Stomach (tissue), 4 donors: ENCODE data around the gene SH3RF3.

Experiments used
- CTCF ChIP-seq, 7 experiments: fragments of 450-650 bp in 4 of 7; fragments of 200-600 bp in 3 of 7; sonication (generic) in 3 of 7; IDR thresholded peaks; one replicate each; pipeline ENCODE4 v1.5.1; 2016 to 2019; ENCODE audit warnings: antibody characterized with exemption in 7 of 7, control low read depth in 2 of 7, mild to moderate bottlenecking in 1 of 7
- EP300 ChIP-seq: sonication (generic); formaldehyde crosslinking; IDR thresholded peaks from one replicate; pipeline ENCODE4 v1.6.1; 2017; ENCODE audit warnings: antibody characterized with exemption
- POLR2A ChIP-seq, 4 donors: fragments of 450-650 bp; IDR thresholded peaks; one replicate each; pipeline ENCODE4 v1.6.1; 2016; ENCODE audit warnings: antibody characterized with exemption in 4 of 4, control low read depth in 2 of 4, mild to moderate bottlenecking in 1 of 4, moderate library complexity in 1 of 4
- POLR2AphosphoS5 ChIP-seq, 3 donors: sonication (generic); formaldehyde crosslinking; IDR thresholded peaks; one replicate each; pipeline ENCODE4 v1.6.1; 2016; ENCODE audit warnings: antibody characterized with exemption in 3 of 3

DNA sequence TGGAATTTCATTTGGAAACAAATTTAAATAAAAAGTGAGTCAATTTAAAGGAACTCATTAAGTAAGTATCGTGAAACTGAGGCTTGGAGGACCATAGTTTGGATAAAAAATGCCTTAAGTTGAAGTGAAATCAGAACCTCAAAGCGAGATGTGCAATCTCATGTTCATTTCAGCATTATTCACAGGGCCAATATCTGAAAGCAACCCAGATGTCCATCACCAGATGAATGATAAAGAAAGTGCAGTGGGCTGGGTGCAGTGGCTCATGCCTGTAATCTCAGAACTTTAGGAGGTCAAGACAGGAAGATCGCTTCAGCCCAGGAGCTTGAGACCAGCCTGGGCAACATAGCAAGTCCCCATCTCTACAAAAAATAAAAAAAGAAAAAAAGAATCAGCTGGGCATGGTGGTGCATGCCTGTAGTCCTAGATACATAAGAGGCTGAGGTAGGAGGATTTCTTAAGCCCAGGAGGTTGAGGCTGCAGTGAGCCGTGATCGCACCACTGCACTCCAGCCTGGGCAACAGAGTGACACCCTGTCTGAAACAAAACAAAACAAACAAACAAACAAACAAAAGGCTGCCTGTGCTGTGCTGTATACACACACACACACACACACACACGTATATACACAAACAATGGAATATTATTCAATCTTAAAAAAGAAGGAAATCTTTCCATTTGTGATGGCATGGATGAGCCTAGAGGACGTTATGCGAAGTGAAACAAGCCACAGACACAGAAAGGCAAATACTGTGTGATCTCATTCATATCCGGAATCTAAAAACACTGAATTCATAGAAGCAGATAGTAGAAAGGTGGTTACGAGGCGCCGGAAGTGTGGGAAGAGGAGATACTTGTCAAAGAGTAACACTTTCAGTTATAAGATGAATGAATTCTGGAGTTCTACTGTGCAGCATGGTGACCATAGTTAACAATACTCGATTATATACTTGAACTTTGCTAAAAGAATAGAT lies 14.5 kb downstream of the SH3RF3 start:
- no peak for TF ChIP-seq CTCF (IDR thresholded peaks at IDR 0.05)
- TF ChIP-seq POLR2AphosphoS5 (IDR thresholded peaks at IDR 0.05) = no peak
- no peak for TF ChIP-seq POLR2A (IDR thresholded peaks at IDR 0.05)
- no peak for TF ChIP-seq EP300
